ENCODE data around the gene DYSF. TPM values are rescaled to one million over a fixed set of nuclear protein-coding genes. Genes with fewer than 3 reads are reported as not detected.

DYSF gene
- total RNA-seq, 8 experiments from 2014 or later: 0.33 to 14.7 (median 0.83) TPM

GRCh38 chr2:71467180-71467815 is 13.9 kb downstream of the DYSF start:
- H3K27ac ChIP-seq: no peak overlapping the region
- 0 to 37% (median 21%) methylated on average over 2 to 6 of the region's 7 CpGs; no CpG with 5 or more reads in 1 of the 10 experiments for WGBS, 10 experiments
- peaks cover 0 to 7% of the 10 kb centered on the region in 2 donors for H3K4me1 ChIP-seq (replicated peaks in 1 of 2)
- H3K4me3 ChIP-seq: peak overlapping the region; percentile 31 to 46 (median 39)
- ATAC-seq (replicated peaks in 6 of 8): no peak
- in situ Hi-C loops (cut with MboI; ENCODE audit: low pct_unique_long_range_greater_than_20kb in 2 of 9, low sequenced_read_pairs in 9 of 9, unreplicated experiment in 9 of 9): loop anchor here in 1 of 9 experiments (10.0 kb wide), 1 partner anchor 48 kb away; no protein-coding TSS in a partner anchor

GRCh38 chr2:71468279-71469015 is 15.1 kb downstream of the DYSF start:
- Histone ChIP-seq H3K4me3 (no peak overlapping the region), H3K4me1 (replicated peaks in 1 of 2) (peaks cover 0 to 7% of the 10 kb centered on the region in 2 donors), H3K27ac (no peak overlapping the region)
- no peak for ATAC-seq (replicated peaks in 6 of 8)
- in situ Hi-C loops (cut with MboI; ENCODE audit: low pct_unique_long_range_greater_than_20kb in 2 of 9, low sequenced_read_pairs in 9 of 9, unreplicated experiment in 9 of 9): loop anchor here in 1 of 9 experiments (10.0 kb wide), 1 partner anchor 46 kb away; no protein-coding TSS in a partner anchor
- WGBS, 10 experiments: 20 to 80% (median 66%) methylated on average over 1 to 9 of the region's 11 CpGs; no CpG with 5 or more reads in 3 of the 10 experiments

GRCh38 chr2:71469403-71470398 is 16.3 kb downstream of the DYSF start:
- in situ Hi-C loops (cut with MboI; ENCODE audit: low pct_unique_long_range_greater_than_20kb in 2 of 9, low sequenced_read_pairs in 9 of 9, unreplicated experiment in 9 of 9): loop anchor here in 1 of 9 experiments (10.0 kb wide), 1 partner anchor 45 kb away; no protein-coding TSS in a partner anchor
- 0 to 88% (median 60%) methylated on average over 1 to 6 of the region's 8 CpGs; no CpG with 5 or more reads in 2 of the 10 experiments for WGBS, 10 experiments
- ATAC-seq (replicated peaks in 6 of 8): no peak
- peaks cover 0 to 7% of the 10 kb centered on the region in 2 donors for H3K4me1 ChIP-seq (replicated peaks in 1 of 2)
- no peak overlapping the region for H3K4me3 ChIP-seq
- H3K27ac ChIP-seq: no peak overlapping the region

- Histone ChIP-seq H3K4me3 (no peak overlapping the region), H3K4me1 (replicated peaks in 1 of 2) (peaks cover 0 to 7% of the 10 kb centered on the region in 2 donors), H3K27ac (no peak overlapping the region)
- WGBS, 10 experiments: 0 to 100% (median 29%) methylated on average over 1 of the region's 1 CpG; no CpG with 5 or more reads in 5 of the 10 experiments
- ATAC-seq (replicated peaks in 6 of 8): no peak
- in situ Hi-C loops (cut with MboI; ENCODE audit: low pct_unique_long_range_greater_than_20kb in 2 of 9, low sequenced_read_pairs in 9 of 9, unreplicated experiment in 9 of 9): no loop called here
These were observed 17.9 kb downstream of the DYSF start for GRCh38 chr2:71471276-71471675.

- H3K27ac ChIP-seq: no peak overlapping the region
- 0 to 100% (median 73%) methylated on average over 1 to 2 of the region's 2 CpGs; no CpG with 5 or more reads in 2 of the 10 experiments for WGBS, 10 experiments
- H3K4me1 ChIP-seq (replicated peaks in 1 of 2): peaks cover 0 to 5% of the 10 kb centered on the region in 2 donors
- in situ Hi-C loops (cut with MboI; ENCODE audit: low pct_unique_long_range_greater_than_20kb in 2 of 9, low sequenced_read_pairs in 9 of 9, unreplicated experiment in 9 of 9): no loop called here
- H3K4me3 ChIP-seq: no peak overlapping the region
- ATAC-seq (replicated peaks in 6 of 8): no peak
These were observed 18.7 kb downstream of the DYSF start for GRCh38 chr2:71472019-71472418.

- H3K27ac ChIP-seq: no peak overlapping the region
- no peak for ATAC-seq (replicated peaks in 6 of 8)
- H3K4me3 ChIP-seq: no peak overlapping the region
- 60 to 100% (median 88%) methylated on average over 1 to 7 of the region's 9 CpGs for WGBS, 10 experiments
- no peaks in the 10 kb centered on the region for H3K4me1 ChIP-seq (replicated peaks in 1 of 2)
- in situ Hi-C loops (cut with MboI; ENCODE audit: low pct_unique_long_range_greater_than_20kb in 2 of 9, low sequenced_read_pairs in 9 of 9, unreplicated experiment in 9 of 9): no loop called here
These were observed 20.1 kb downstream of the DYSF start for GRCh38 chr2:71473346-71474031.

- 8 to 100% (median 75%) methylated on average over 1 to 3 of the region's 5 CpGs; no CpG with 5 or more reads in 1 of the 10 experiments for WGBS, 10 experiments
- Histone ChIP-seq H3K27ac (no peak overlapping the region), H3K4me1 (replicated peaks in 1 of 2) (no peaks in the 10 kb centered on the region), H3K4me3 (no peak overlapping the region)
- in situ Hi-C loops (cut with MboI; ENCODE audit: low pct_unique_long_range_greater_than_20kb in 2 of 9, low sequenced_read_pairs in 9 of 9, unreplicated experiment in 9 of 9): no loop called here
- no peak for ATAC-seq (replicated peaks in 6 of 8)
These were observed 20.9 kb downstream of the DYSF start for GRCh38 chr2:71474116-71474743.

GRCh38 chr2:71474744-71475397 is 21.5 kb downstream of the DYSF start:
- peak in 1 of 8 experiments; percentile 30 for ATAC-seq (replicated peaks in 6 of 8)

GRCh38 chr2:71476495-71476894 is 23.1 kb downstream of the DYSF start:
- ATAC-seq (replicated peaks in 6 of 8): no peak
- in situ Hi-C loops (cut with MboI; ENCODE audit: low pct_unique_long_range_greater_than_20kb in 2 of 9, low sequenced_read_pairs in 9 of 9, unreplicated experiment in 9 of 9): no loop called here
- 0 to 83% (median 23%) methylated on average over 1 of the region's 1 CpG; no CpG with 5 or more reads in 3 of the 10 experiments for WGBS, 10 experiments
- Histone ChIP-seq H3K27ac (no peak overlapping the region), H3K4me3 (no peak overlapping the region), H3K4me1 (replicated peaks in 1 of 2) (no peaks in the 10 kb centered on the region)

More at GRCh38 chr2:71474744-71475397, 21.5 kb downstream of the DYSF start:
- WGBS, 10 experiments: 30 to 100% (median 77%) methylated on average over 1 to 9 of the region's 10 CpGs; no CpG with 5 or more reads in 1 of the 10 experiments
- in situ Hi-C loops (cut with MboI; ENCODE audit: low pct_unique_long_range_greater_than_20kb in 2 of 9, low sequenced_read_pairs in 9 of 9, unreplicated experiment in 9 of 9): no loop called here
- H3K4me1 ChIP-seq (replicated peaks in 1 of 2): no peaks in the 10 kb centered on the region
- H3K27ac ChIP-seq: no peak overlapping the region
- no peak overlapping the region for H3K4me3 ChIP-seq

GRCh38 chr2:71477231-71477691 is 23.9 kb downstream of the DYSF start:
- WGBS, 10 experiments: 19 to 80% (median 50%) methylated on average over 1 to 5 of the region's 6 CpGs; no CpG with 5 or more reads in 1 of the 10 experiments
- no peak overlapping the region for H3K27ac ChIP-seq
- peak in 3 of 8 experiments; percentile 26 to 51 (median 38) for ATAC-seq (replicated peaks in 6 of 8)

GRCh38 chr2:71478806-71479205 is 25.4 kb downstream of the DYSF start:
- no peak overlapping the region for H3K4me3 ChIP-seq
- ATAC-seq (replicated peaks in 6 of 8): no peak
- H3K27ac ChIP-seq: no peak overlapping the region
- H3K4me1 ChIP-seq (replicated peaks in 1 of 2): no peaks in the 10 kb centered on the region
- 14 to 80% (median 33%) methylated on average over 1 to 3 of the region's 6 CpGs; no CpG with 5 or more reads in 5 of the 10 experiments for WGBS, 10 experiments
- in situ Hi-C loops (cut with MboI; ENCODE audit: low pct_unique_long_range_greater_than_20kb in 2 of 9, low sequenced_read_pairs in 9 of 9, unreplicated experiment in 9 of 9): no loop called here

More at GRCh38 chr2:71477231-71477691, 23.9 kb downstream of the DYSF start:
- in situ Hi-C loops (cut with MboI; ENCODE audit: low pct_unique_long_range_greater_than_20kb in 2 of 9, low sequenced_read_pairs in 9 of 9, unreplicated experiment in 9 of 9): no loop called here
- Histone ChIP-seq H3K4me1 (replicated peaks in 1 of 2) (no peaks in the 10 kb centered on the region), H3K4me3 (no peak overlapping the region)

Data from motor neuron (in vitro differentiated cells).